DND-41 (cell line): Measurements from ENCODE around the gene PEX14.

Source experiments
- ATAC-seq: fragments of 200-7000 bp; cut with Tn5 transposase; 3 replicates; pipeline ENCODE4 v1.9.1; 2021; ENCODE audit warnings: low read depth; ENCODE audit not compliant: insufficient read depth
- DNase-seq: peaks from one replicate; pipeline ENCODE4 v3.0.0-alpha.2; 2020
- H2AFZ ChIP-seq: 2 replicates; pipeline ENCODE4 v1.6.0; 2012; ENCODE audit warnings: low read depth, low read length
- H3K27ac ChIP-seq: 2 replicates; pipeline ENCODE4 v1.5.1; 2012; ENCODE audit warnings: low read length, inconsistent platforms
- H3K27me3 ChIP-seq: fragments of 200-600 bp; sonication (generic); 2 replicates; pipeline ENCODE4 v1.6.0; 2012; ENCODE audit warnings: low read length, mild to moderate bottlenecking, inconsistent platforms; ENCODE audit not compliant: insufficient read depth, poor library complexity
- H3K36me3 ChIP-seq: 2 replicates; pipeline ENCODE4 v1.5.1; 2012; ENCODE audit warnings: low read length, inconsistent platforms; ENCODE audit not compliant: insufficient read depth
- H3K4me1 ChIP-seq: 2 replicates; pipeline ENCODE4 v1.5.1; 2012; ENCODE audit warnings: mild to moderate bottlenecking, low read length; ENCODE audit not compliant: insufficient read depth
- H3K4me2 ChIP-seq: 2 replicates; pipeline ENCODE4 v1.6.0; 2012; ENCODE audit warnings: mild to moderate bottlenecking, moderate library complexity, low read length, inconsistent platforms; ENCODE audit not compliant: insufficient read depth
- H3K4me3 ChIP-seq, 2 experiments: fragments of 200-600 bp in 1 of 2; shearing (Covaris generic) in 1 of 2; 2 replicates each; pipeline ENCODE4 v1.5.1; 2012 to 2016; ENCODE audit warnings: inconsistent platforms in 2 of 2, low read length in 2 of 2, mild to moderate bottlenecking in 2 of 2, low read depth in 1 of 2, moderate library complexity in 1 of 2
- H3K79me2 ChIP-seq: 2 replicates; pipeline ENCODE4 v1.6.0; 2012; ENCODE audit warnings: low read length, inconsistent platforms; ENCODE audit not compliant: insufficient read depth
- H3K9ac ChIP-seq: 2 replicates; pipeline ENCODE4 v1.6.0; 2012; ENCODE audit warnings: low read depth, mild to moderate bottlenecking, inconsistent platforms, low read length, moderate library complexity
- H3K9me3 ChIP-seq: 2 replicates; pipeline ENCODE4 v1.5.1; 2012; ENCODE audit warnings: low read length, moderate library complexity, mild to moderate bottlenecking, inconsistent platforms; ENCODE audit not compliant: insufficient read depth, severe bottlenecking
- H4K20me1 ChIP-seq: 2 replicates; pipeline ENCODE4 v1.6.0; 2012; ENCODE audit warnings: low read length; ENCODE audit not compliant: insufficient read depth
- EZH2 ChIP-seq: IDR thresholded peaks from 3 replicates; pipeline ENCODE4 v1.6.1; 2012; ENCODE audit warnings: borderline replicate concordance, low read depth, mild to moderate bottlenecking, moderate library complexity, low read length, inconsistent platforms; ENCODE audit not compliant: severe bottlenecking
- TF ChIP-seq, protein P1 (sequence below): IDR thresholded peaks from 2 replicates; pipeline ENCODE4 v1.5.1; 2012; ENCODE audit warnings: borderline replicate concordance, low read length, moderate library complexity, mild to moderate bottlenecking; ENCODE audit not compliant: poor library complexity, severe bottlenecking; ENCODE audit errors: extremely low read depth

The PEX14 gene

DNA sequence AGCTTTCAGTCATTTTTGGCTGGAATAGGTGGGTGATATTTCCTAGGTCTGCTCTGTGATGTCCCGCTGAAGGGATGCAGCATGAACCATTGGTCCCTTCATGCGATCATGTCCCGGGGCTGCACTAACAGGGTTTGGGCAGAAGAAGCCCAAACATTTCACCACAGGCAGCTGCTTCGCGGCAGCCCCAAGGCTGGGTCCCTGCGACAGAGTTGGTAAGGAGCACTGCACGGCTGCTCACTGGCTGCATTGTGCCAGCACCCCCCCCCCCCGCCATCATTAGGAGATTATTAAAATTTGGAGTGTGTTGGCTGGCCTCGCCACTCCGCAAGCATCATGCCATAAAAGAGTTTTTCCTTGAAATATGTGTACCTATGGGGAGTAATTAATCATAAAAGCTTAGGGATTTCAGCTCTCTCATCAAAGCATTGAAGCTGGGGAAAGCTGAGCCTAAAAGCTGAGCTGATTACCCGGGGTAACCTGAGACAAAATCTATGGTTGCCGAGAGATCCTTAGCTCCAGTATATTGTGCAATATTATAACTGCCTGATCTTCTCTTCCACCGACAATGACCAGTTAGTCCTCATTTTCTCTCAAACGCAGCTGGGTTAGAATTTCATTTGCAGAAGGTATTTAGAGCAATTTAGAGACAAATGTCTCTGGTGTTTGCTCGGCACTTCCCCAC lies 62.5 kb downstream of the PEX14 start:
- H3K4me3 ChIP-seq: no peak overlapping the region
- H3K4me2 ChIP-seq: no peak overlapping the region
- no peak overlapping the region for H2AFZ ChIP-seq
- no peak overlapping the region for H3K9ac ChIP-seq
- no peak overlapping the region for H3K27ac ChIP-seq
- peaks cover 29% of the 10 kb centered on the region for H4K20me1 ChIP-seq
- no peak for TF ChIP-seq EZH2
- TF ChIP-seq, protein P1, sequence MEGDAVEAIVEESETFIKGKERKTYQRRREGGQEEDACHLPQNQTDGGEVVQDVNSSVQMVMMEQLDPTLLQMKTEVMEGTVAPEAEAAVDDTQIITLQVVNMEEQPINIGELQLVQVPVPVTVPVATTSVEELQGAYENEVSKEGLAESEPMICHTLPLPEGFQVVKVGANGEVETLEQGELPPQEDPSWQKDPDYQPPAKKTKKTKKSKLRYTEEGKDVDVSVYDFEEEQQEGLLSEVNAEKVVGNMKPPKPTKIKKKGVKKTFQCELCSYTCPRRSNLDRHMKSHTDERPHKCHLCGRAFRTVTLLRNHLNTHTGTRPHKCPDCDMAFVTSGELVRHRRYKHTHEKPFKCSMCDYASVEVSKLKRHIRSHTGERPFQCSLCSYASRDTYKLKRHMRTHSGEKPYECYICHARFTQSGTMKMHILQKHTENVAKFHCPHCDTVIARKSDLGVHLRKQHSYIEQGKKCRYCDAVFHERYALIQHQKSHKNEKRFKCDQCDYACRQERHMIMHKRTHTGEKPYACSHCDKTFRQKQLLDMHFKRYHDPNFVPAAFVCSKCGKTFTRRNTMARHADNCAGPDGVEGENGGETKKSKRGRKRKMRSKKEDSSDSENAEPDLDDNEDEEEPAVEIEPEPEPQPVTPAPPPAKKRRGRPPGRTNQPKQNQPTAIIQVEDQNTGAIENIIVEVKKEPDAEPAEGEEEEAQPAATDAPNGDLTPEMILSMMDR: no peak
- H3K4me1 ChIP-seq: no peaks in the 10 kb centered on the region
- H3K9me3 ChIP-seq: no peaks in the 10 kb centered on the region
- no peak for ATAC-seq
- peaks cover 6% of the 10 kb centered on the region for H3K79me2 ChIP-seq
- no peak for DNase-seq
- H3K27me3 ChIP-seq: no peaks in the 10 kb centered on the region
- H3K36me3 ChIP-seq: peaks cover 36% of the 10 kb centered on the region

DNA sequence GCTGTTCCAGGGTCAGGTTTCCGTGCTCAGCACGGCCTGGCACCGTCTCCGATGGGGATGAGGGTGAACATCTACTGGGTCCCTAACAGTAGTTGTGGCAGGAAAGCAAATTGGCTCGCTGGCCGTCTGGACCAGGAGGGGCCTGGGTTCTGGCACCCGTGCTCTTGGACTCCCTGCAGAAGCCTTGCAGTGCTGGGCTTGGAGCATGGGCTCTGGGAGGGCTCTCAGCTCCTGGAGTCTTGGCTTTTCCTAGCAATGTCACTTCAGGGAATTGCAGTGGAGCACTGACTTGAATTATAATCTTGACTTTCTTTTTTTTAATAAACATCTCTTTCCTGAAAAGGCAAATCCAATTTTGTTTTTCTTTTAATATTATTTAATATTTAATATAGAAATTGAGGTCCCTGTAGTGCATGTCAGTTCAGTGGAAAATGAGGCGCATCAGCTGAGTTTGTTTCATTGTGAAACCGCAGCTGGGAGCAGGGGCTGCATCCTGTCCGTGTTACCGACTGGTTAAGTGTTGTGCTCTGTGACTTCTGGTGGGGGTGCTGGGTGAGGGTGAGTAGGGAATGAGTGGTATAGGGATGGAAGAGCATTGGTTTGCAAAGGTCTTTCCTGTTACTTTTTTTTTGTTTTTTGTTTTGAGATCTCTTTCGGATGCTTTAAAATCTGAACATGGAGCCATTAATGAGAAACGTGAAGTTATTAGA lies 64.1 kb downstream of the PEX14 start:
- ATAC-seq: no peak
- Histone ChIP-seq H4K20me1 (peaks cover 25% of the 10 kb centered on the region; the same call in 1 of the 2 replicates), H3K4me2 (no peak overlapping the region)

DNA sequence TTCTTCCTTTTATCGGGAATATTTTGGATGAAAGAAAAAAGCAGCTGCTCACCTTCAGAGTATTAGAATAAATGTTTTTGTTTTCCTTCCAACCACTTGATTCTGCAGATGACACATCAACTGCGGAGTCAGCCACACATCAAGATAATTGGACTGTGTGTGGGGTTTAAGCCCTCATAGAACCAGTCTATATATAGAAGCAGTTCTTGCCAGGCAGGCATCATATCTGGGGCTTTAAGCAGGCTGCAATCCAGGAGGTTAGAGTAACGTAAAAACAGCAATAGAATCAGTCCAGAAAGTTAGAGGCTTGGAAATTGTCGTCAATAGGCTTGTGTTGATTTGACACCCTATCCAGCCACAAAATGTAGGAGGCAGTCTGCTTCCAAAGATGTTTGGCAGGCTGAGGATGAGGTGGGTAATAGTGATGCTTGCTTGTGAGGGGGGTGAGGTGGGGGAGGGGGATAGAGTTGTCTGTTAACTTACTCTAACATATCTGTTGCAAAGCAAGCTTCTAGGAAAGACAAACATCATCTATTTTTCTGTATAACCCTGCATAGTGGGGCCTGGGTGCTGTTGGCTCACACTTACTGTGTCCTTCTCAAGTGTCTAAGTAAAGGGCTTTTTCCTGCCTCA lies 64.8 kb downstream of the PEX14 start:
- H3K27ac ChIP-seq: no peak overlapping the region
- no peak for ATAC-seq
- peaks cover 28% of the 10 kb centered on the region; the same call in 1 of the 2 replicates for H4K20me1 ChIP-seq
- H3K79me2 ChIP-seq: no peaks in the 10 kb centered on the region
- no peak for TF ChIP-seq EZH2
- TF ChIP-seq, protein P1: no peak
- H3K4me1 ChIP-seq: peaks cover 8% of the 10 kb centered on the region; the same call in 1 of the 2 replicates
- H3K9me3 ChIP-seq: no peaks in the 10 kb centered on the region
- no peaks in the 10 kb centered on the region for H3K27me3 ChIP-seq
- H3K4me2 ChIP-seq: no peak overlapping the region
- H3K36me3 ChIP-seq: peaks cover 38% of the 10 kb centered on the region
- H3K4me3 ChIP-seq: no peak overlapping the region
- no peak for DNase-seq
- H3K9ac ChIP-seq: no peak overlapping the region
- H2AFZ ChIP-seq: no peak overlapping the region

More for the DNA sequence above, 64.1 kb downstream of the PEX14 start:
- TF ChIP-seq, protein P1: no peak
- no peak for TF ChIP-seq EZH2
- DNase-seq: no peak
- H3K79me2 ChIP-seq: peaks cover 5% of the 10 kb centered on the region
- no peaks in the 10 kb centered on the region for H3K9me3 ChIP-seq
- H3K27me3 ChIP-seq: no peaks in the 10 kb centered on the region
- H3K27ac ChIP-seq: no peak overlapping the region
- no peak overlapping the region for H3K4me3 ChIP-seq
- peaks cover 1% of the 10 kb centered on the region; the same call in 1 of the 2 replicates for H3K4me1 ChIP-seq
- no peak overlapping the region for H2AFZ ChIP-seq
- H3K36me3 ChIP-seq: peaks cover 38% of the 10 kb centered on the region
- no peak overlapping the region for H3K9ac ChIP-seq
